HepG2 (cell line): ENCODE data around the gene WDR5B. TPM values are rescaled to one million over a fixed set of nuclear protein-coding genes. Genes with fewer than 3 reads are reported as not detected.

Experiments used
- ARID5B ChIP-seq: IDR thresholded peaks from 2 replicates; pipeline ENCODE4 v1.4.0; 2020; ENCODE audit warnings: mild to moderate bottlenecking, missing genetic modification reagents
- ARNT2 ChIP-seq: sonication (generic); formaldehyde crosslinking; IDR thresholded peaks from 2 replicates; pipeline ENCODE4 v1.8.0; 2022; ENCODE audit warnings: mild to moderate bottlenecking, low read depth, missing genetic modification reagents, moderate library complexity
- CCDC6 ChIP-seq: sonication (generic); formaldehyde crosslinking; IDR thresholded peaks from 2 replicates; pipeline ENCODE4 v1.8.1; 2022; ENCODE audit warnings: mild to moderate bottlenecking, missing genetic modification reagents, moderate library complexity
- GATA4 ChIP-seq: sonication (generic); IDR thresholded peaks from 2 replicates; pipeline ENCODE4 v1.6.1; 2016; ENCODE audit warnings: antibody characterized with exemption, low read depth, borderline replicate concordance
- GLI4 ChIP-seq: sonication (generic); formaldehyde crosslinking; IDR thresholded peaks from 2 replicates; pipeline ENCODE4 v1.5.1; 2020; ENCODE audit warnings: missing genetic modification reagents, mild to moderate bottlenecking, moderate library complexity, borderline replicate concordance
- KAT7 ChIP-seq: IDR thresholded peaks from 2 replicates; pipeline ENCODE4 v1.6.1; 2018; ENCODE audit warnings: borderline replicate concordance, missing compliant biosample characterization
- ZC3H13 ChIP-seq: sonication (generic); formaldehyde crosslinking; IDR thresholded peaks from 2 replicates; pipeline ENCODE4 v1.8.1; 2023; ENCODE audit warnings: mild to moderate bottlenecking, missing genetic modification reagents, moderate library complexity
- ZFP90 ChIP-seq: sonication (generic); formaldehyde crosslinking; IDR thresholded peaks from 2 replicates; pipeline ENCODE4 v1.8.0; 2022; ENCODE audit warnings: missing genetic modification reagents, mild to moderate bottlenecking, inconsistent platforms, borderline replicate concordance
- ZFYVE20 ChIP-seq: sonication (generic); formaldehyde crosslinking; IDR thresholded peaks from 2 replicates; pipeline ENCODE4 v1.8.0; 2023; ENCODE audit warnings: low read depth, mild to moderate bottlenecking, moderate library complexity, missing genetic modification reagents, borderline replicate concordance
- ZKSCAN5 ChIP-seq: sonication (generic); formaldehyde crosslinking; IDR thresholded peaks from 2 replicates; pipeline ENCODE4 v1.5.1; 2020; ENCODE audit warnings: mild to moderate bottlenecking, missing genetic modification reagents
- ZNF3 ChIP-seq: IDR thresholded peaks from 2 replicates; pipeline ENCODE4 v1.7.0; 2017; ENCODE audit warnings: inconsistent platforms
- ZSCAN30 ChIP-seq: sonication (generic); formaldehyde crosslinking; IDR thresholded peaks from 2 replicates; pipeline ENCODE4 v1.5.0; 2020; ENCODE audit warnings: mild to moderate bottlenecking, missing genetic modification reagents
- polyA plus RNA-seq, 8 experiments: library from polyadenylated mRNA; depleted of rRNA in 3 of 8; stranded (reverse) in 7 of 8; unstranded in 1 of 8; fragments of >200 nt; fragmentation: Illumina TruSeq in 4 of 8; extraction: Trizol in 4 of 8; gene quantifications; 2 replicates each; pipeline versions ENCODE4 v1.2.1 to v1.2.3, GENCODE V29; 2011 to 2016; ENCODE audit warnings: low read depth in 4 of 8, missing spikeins in 1 of 8, mixed read lengths in 1 of 8; ENCODE audit not compliant: insufficient read depth in 1 of 8
- total RNA-seq, 5 experiments: library from RNA; depleted of rRNA; stranded (reverse); fragments of >200 nt; fragmentation: Illumina TruSeq; extraction: Trizol; gene quantifications; 2 replicates each; pipeline ENCODE4 v1.2.3, GENCODE V29; 2016; ENCODE audit warnings: low read depth in 1 of 5
- TF ChIP-seq, protein P1 (sequence below): sonication (generic); formaldehyde crosslinking; IDR thresholded peaks from 2 replicates; pipeline ENCODE4 v1.5.0; 2020; ENCODE audit warnings: mild to moderate bottlenecking, missing genetic modification reagents, borderline replicate concordance
- TF ChIP-seq, protein P2 (sequence below): sonication (generic); formaldehyde crosslinking; IDR thresholded peaks from 2 replicates; pipeline ENCODE4 v1.5.1; 2020; ENCODE audit warnings: mild to moderate bottlenecking, missing genetic modification reagents, borderline replicate concordance

The WDR5B gene
- total and polyA plus RNA-seq, 2 of the 13 experiments (the other 11 are each of a cell fraction or from before 2014, with no cell fraction given), result 2.5 to 3.6 TPM

- TF ChIP-seq ARID5B (peak; percentile 88), ZNF3 (no peak), GLI4 (no peak), ZSCAN30 (CRISPR knock-in tag) (no peak), KAT7 (no peak), CCDC6 (no peak), ZKSCAN5 (no peak), ZC3H13 (no peak), ARNT2 (CRISPR knock-in tag) (0 out of 2 replicates have a peak, but pooled peaks have one; percentile 31), ZFYVE20 (CRISPR knock-in tag) (no peak), GATA4 (no peak), ZFP90 (CRISPR knock-in tag) (no peak)
- TF ChIP-seq, protein P1, sequence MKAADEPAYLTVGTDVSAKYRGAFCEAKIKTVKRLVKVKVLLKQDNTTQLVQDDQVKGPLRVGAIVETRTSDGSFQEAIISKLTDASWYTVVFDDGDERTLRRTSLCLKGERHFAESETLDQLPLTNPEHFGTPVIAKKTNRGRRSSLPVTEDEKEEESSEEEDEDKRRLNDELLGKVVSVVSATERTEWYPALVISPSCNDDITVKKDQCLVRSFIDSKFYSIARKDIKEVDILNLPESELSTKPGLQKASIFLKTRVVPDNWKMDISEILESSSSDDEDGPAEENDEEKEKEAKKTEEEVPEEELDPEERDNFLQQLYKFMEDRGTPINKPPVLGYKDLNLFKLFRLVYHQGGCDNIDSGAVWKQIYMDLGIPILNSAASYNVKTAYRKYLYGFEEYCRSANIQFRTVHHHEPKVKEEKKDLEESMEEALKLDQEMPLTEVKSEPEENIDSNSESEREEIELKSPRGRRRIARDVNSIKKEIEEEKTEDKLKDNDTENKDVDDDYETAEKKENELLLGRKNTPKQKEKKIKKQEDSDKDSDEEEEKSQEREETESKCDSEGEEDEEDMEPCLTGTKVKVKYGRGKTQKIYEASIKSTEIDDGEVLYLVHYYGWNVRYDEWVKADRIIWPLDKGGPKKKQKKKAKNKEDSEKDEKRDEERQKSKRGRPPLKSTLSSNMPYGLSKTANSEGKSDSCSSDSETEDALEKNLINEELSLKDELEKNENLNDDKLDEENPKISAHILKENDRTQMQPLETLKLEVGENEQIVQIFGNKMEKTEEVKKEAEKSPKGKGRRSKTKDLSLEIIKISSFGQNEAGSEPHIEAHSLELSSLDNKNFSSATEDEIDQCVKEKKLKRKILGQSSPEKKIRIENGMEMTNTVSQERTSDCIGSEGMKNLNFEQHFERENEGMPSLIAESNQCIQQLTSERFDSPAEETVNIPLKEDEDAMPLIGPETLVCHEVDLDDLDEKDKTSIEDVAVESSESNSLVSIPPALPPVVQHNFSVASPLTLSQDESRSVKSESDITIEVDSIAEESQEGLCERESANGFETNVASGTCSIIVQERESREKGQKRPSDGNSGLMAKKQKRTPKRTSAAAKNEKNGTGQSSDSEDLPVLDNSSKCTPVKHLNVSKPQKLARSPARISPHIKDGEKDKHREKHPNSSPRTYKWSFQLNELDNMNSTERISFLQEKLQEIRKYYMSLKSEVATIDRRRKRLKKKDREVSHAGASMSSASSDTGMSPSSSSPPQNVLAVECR (CRISPR knock-in tag), result peak; percentile 31; the same call in 1 of the 2 replicates
- TF ChIP-seq, protein P2, sequence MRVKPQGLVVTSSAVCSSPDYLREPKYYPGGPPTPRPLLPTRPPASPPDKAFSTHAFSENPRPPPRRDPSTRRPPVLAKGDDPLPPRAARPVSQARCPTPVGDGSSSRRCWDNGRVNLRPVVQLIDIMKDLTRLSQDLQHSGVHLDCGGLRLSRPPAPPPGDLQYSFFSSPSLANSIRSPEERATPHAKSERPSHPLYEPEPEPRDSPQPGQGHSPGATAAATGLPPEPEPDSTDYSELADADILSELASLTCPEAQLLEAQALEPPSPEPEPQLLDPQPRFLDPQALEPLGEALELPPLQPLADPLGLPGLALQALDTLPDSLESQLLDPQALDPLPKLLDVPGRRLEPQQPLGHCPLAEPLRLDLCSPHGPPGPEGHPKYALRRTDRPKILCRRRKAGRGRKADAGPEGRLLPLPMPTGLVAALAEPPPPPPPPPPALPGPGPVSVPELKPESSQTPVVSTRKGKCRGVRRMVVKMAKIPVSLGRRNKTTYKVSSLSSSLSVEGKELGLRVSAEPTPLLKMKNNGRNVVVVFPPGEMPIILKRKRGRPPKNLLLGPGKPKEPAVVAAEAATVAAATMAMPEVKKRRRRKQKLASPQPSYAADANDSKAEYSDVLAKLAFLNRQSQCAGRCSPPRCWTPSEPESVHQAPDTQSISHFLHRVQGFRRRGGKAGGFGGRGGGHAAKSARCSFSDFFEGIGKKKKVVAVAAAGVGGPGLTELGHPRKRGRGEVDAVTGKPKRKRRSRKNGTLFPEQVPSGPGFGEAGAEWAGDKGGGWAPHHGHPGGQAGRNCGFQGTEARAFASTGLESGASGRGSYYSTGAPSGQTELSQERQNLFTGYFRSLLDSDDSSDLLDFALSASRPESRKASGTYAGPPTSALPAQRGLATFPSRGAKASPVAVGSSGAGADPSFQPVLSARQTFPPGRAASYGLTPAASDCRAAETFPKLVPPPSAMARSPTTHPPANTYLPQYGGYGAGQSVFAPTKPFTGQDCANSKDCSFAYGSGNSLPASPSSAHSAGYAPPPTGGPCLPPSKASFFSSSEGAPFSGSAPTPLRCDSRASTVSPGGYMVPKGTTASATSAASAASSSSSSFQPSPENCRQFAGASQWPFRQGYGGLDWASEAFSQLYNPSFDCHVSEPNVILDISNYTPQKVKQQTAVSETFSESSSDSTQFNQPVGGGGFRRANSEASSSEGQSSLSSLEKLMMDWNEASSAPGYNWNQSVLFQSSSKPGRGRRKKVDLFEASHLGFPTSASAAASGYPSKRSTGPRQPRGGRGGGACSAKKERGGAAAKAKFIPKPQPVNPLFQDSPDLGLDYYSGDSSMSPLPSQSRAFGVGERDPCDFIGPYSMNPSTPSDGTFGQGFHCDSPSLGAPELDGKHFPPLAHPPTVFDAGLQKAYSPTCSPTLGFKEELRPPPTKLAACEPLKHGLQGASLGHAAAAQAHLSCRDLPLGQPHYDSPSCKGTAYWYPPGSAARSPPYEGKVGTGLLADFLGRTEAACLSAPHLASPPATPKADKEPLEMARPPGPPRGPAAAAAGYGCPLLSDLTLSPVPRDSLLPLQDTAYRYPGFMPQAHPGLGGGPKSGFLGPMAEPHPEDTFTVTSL (CRISPR knock-in tag), result 0 out of 2 replicates have a peak, but pooled peaks have one; percentile 50
Observed at GRCh38 chr3:122391681-122392446, 24.0 kb downstream of the WDR5B start (continued).
